B cell (primary cell): ENCODE results near the gene MPC2. TPM values are rescaled to one million over a fixed set of nuclear protein-coding genes. Genes with fewer than 3 reads are reported as not detected.

Experiments
- ATAC-seq: fragments of 200-7000 bp; cut with Tn5 transposase; one replicate; pipeline ENCODE4 v1.10.0; 2021; ENCODE audit warnings: low read depth, mild to moderate bottlenecking, moderate number of reproducible peaks, moderate library complexity
- CTCF ChIA-PET: fragments of 350-600 bp; sonication (Branson Sonifier 250); formaldehyde crosslinking; loops from one replicate; lab custom pipeline; 2021; ENCODE audit warnings: antibody characterized with exemption, inconsistent platforms; lab: Charles Lee
- POLR2A ChIA-PET: fragments of 350-600 bp; sonication (Branson Sonifier 250); formaldehyde crosslinking; loops from one replicate; lab custom pipeline; 2021; ENCODE audit warnings: antibody characterized with exemption; lab: Charles Lee
- DNase-seq: peaks from one replicate; pipeline ENCODE4 v3.0.0; 2013
- H2AFZ ChIP-seq: 2 replicates; pipeline ENCODE4 v1.6.1; 2012; ENCODE audit warnings: mild to moderate bottlenecking, low read depth, low read length; ENCODE audit not compliant: insufficient read depth, poor library complexity, severe bottlenecking
- H3K27ac ChIP-seq, 2 donors: 1 replicate in 1 of 2; 2 replicates in 1 of 2; pipeline ENCODE4 v1.5.1; 2012 to 2013; ENCODE audit warnings: low read length in 2 of 2, mild to moderate bottlenecking in 2 of 2, moderate library complexity in 1 of 2
- H3K27me3 ChIP-seq, 4 experiments: fragments of 200-600 bp in 1 of 4; sonication (generic) in 1 of 4; replicated peaks in 1 of 4; 1 replicate in 2 of 4; 2 replicates in 2 of 4; pipeline versions ENCODE4 v1.6.1 to v1.7.0; 2013 to 2016; ENCODE audit warnings: low read length in 3 of 4, mild to moderate bottlenecking in 2 of 4, mixed read lengths in 1 of 4, moderate library complexity in 1 of 4; ENCODE audit not compliant: insufficient read depth in 4 of 4, control insufficient read depth in 3 of 4; ENCODE audit errors: control extremely low read depth in 1 of 4
- H3K36me3 ChIP-seq, 2 experiments: replicated peaks in 1 of 2; 1 replicate in 1 of 2; 2 replicates in 1 of 2; pipeline versions ENCODE4 v1.6.1 to v1.7.1; 2013; ENCODE audit warnings: low read length in 1 of 2; ENCODE audit not compliant: insufficient read depth in 2 of 2, control insufficient read depth in 1 of 2; ENCODE audit errors: control extremely low read depth in 1 of 2, extremely low read depth in 1 of 2
- H3K4me1 ChIP-seq, 2 donors: fragments of 200-600 bp in 1 of 2; sonication (generic) in 1 of 2; 1 replicate in 1 of 2; 2 replicates in 1 of 2; pipeline versions ENCODE4 v1.5.1 to v1.6.1; 2013 to 2017; ENCODE audit warnings: low read length in 2 of 2; ENCODE audit not compliant: control insufficient read depth in 2 of 2, insufficient read depth in 2 of 2
- H3K4me2 ChIP-seq: replicated peaks from 2 replicates; pipeline ENCODE3; 2012; ENCODE audit warnings: mild to moderate bottlenecking, low read depth, low read length; ENCODE audit not compliant: poor library complexity, severe bottlenecking
- H3K4me3 ChIP-seq, 5 experiments: fragments of 200-600 bp in 1 of 5; sonication (generic) in 1 of 5; 1 replicate in 3 of 5; 2 replicates in 2 of 5; pipeline versions ENCODE4 v1.5.1 to v1.7.0; 2011 to 2016; ENCODE audit warnings: low read length in 4 of 5, mild to moderate bottlenecking in 4 of 5, low read depth in 2 of 5, control low read depth in 1 of 5, moderate library complexity in 1 of 5; ENCODE audit not compliant: insufficient read depth in 1 of 5; ENCODE audit errors: control extremely low read depth in 1 of 5, extremely low read depth in 1 of 5
- H3K79me2 ChIP-seq: fragments of 200-600 bp; sonication (generic); one replicate; pipeline ENCODE4 v1.6.0; 2016; ENCODE audit warnings: low read length; ENCODE audit not compliant: control insufficient read depth, insufficient read depth
- H3K9ac ChIP-seq: fragments of 200-600 bp; sonication (generic); 2 replicates; pipeline ENCODE4 v1.6.1; 2017; ENCODE audit warnings: mild to moderate bottlenecking, low read length, moderate library complexity
- H3K9me3 ChIP-seq, 3 donors: one replicate each; pipeline versions ENCODE4 v1.6.1 to v1.7.1; 2013; ENCODE audit warnings: low read length in 2 of 3; ENCODE audit not compliant: control insufficient read depth in 2 of 3, insufficient read depth in 1 of 3; ENCODE audit errors: control extremely low read depth in 1 of 3
- H4K20me1 ChIP-seq: 2 replicates; pipeline ENCODE4 v1.6.0; 2012; ENCODE audit warnings: mild to moderate bottlenecking, low read length; ENCODE audit not compliant: insufficient read depth, control insufficient read depth, poor library complexity, severe bottlenecking
- H3K27ac Mint-ChIP-seq: one replicate; pipeline ENCODE4 v1.8.0; 2021; ENCODE audit warnings: mixed read lengths
- H3K27me3 Mint-ChIP-seq: one replicate; pipeline ENCODE4 v1.8.0; 2021; ENCODE audit warnings: mixed read lengths
- H3K4me1 Mint-ChIP-seq: one replicate; pipeline ENCODE4 v1.8.0; 2021; ENCODE audit warnings: mixed read lengths
- H3K4me3 Mint-ChIP-seq: one replicate; pipeline ENCODE4 v1.8.0; 2021; ENCODE audit warnings: mixed read lengths
- H3K9me3 Mint-ChIP-seq: one replicate; pipeline ENCODE4 v1.8.0; 2022; ENCODE audit warnings: mixed read lengths; ENCODE audit not compliant: insufficient read depth
- EZH2 ChIP-seq: IDR thresholded peaks from 2 replicates; pipeline ENCODE4 v1.6.1; 2012; ENCODE audit warnings: borderline replicate concordance, low read depth, mild to moderate bottlenecking, moderate library complexity, low read length; ENCODE audit not compliant: insufficient read depth, poor library complexity, severe bottlenecking
- WGBS: methylation state at CpG from one replicate; pipeline ENCODE4 v1.1.5; 2013; ENCODE audit warnings: missing lambda C conversion rate; ENCODE audit not compliant: insufficient coverage; 5-methylcytosine and 5-hydroxymethylcytosine counted together
- intact Hi-C: fragments of 100-400 bp; cut with micrococcal nuclease; formaldehyde crosslinking; loops from one replicate; pipeline ENCODE4 v1.10.0; 2022
- polyA plus RNA-seq: library from polyadenylated mRNA; depleted of rRNA; stranded (reverse); fragments of >200 nt; gene quantifications from 2 replicates; pipeline ENCODE4 v1.2.3, GENCODE V29; 2012
- total RNA-seq, 2 donors: library from RNA; stranded (reverse); fragments of 120-200 nt in 1 of 2; gene quantifications; 1 replicate in 1 of 2; 2 replicates in 1 of 2; pipeline versions ENCODE4 v1.2.3 to v1.2.4, GENCODE V29; 2013 to 2022
- TF ChIP-seq, protein P1 (sequence below): fragments of 200-600 bp; IDR thresholded peaks from one replicate; pipeline ENCODE4 v1.8.0; 2022; ENCODE audit warnings: antibody characterized with exemption, mild to moderate bottlenecking

Gene MPC2
- total and polyA plus RNA-seq, 2 donors (not counting 1 experiment from before 2014, with no cell fraction given) = 16.4 to 17.5 TPM

DNA sequence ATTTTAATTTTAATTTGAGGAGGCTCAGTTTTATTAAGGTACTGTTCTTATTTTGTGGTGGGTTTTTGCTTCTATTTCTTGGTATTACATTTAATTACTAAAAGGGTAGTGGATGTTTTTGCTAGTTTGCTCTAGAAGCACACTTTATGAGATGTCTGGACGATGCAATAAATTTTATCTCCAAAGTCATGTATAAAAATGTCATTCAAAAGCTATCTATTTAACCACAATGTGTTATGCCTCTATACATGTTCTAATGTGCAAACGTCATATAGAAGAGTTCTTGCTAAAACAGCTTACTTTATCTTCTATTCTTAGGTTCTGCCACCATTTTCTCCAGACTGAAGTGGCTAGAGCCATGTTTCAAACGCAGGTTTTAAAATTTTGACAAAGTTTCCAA lies 12.9 kb upstream of the MPC2 start:
- Histone ChIP-seq H3K27ac (no peak overlapping the region), H4K20me1 (peaks cover 24% of the 10 kb centered on the region), H3K4me1 (no peaks in the 10 kb centered on the region), H3K4me3 (no peak overlapping the region), H3K9me3 (no peaks in the 10 kb centered on the region), H3K79me2 (peaks cover 65% of the 10 kb centered on the region), H3K4me2 (no peak overlapping the region), H3K27me3 (no peaks in the 10 kb centered on the region), H3K9ac (no peak overlapping the region), H3K36me3 (peaks cover 0 to 19% of the 10 kb centered on the region in 2 experiments), H2AFZ (no peak overlapping the region)
- Mint-ChIP-seq H3K4me3 (no peak overlapping the region), H3K9me3 (no peaks in the 10 kb centered on the region), H3K4me1 (peaks cover 24% of the 10 kb centered on the region), H3K27ac (no peak overlapping the region), H3K27me3 (no peaks in the 10 kb centered on the region)
- ChIA-PET POLR2A (interaction anchor here (0.8 kb wide), 1 partner anchor 14 kb away, joined by 3 read pairs; no protein-coding TSS in a partner anchor), CTCF (no interaction called here)
- DNase-seq (no peak), ATAC-seq (no peak)
- TF ChIP-seq, protein P1, sequence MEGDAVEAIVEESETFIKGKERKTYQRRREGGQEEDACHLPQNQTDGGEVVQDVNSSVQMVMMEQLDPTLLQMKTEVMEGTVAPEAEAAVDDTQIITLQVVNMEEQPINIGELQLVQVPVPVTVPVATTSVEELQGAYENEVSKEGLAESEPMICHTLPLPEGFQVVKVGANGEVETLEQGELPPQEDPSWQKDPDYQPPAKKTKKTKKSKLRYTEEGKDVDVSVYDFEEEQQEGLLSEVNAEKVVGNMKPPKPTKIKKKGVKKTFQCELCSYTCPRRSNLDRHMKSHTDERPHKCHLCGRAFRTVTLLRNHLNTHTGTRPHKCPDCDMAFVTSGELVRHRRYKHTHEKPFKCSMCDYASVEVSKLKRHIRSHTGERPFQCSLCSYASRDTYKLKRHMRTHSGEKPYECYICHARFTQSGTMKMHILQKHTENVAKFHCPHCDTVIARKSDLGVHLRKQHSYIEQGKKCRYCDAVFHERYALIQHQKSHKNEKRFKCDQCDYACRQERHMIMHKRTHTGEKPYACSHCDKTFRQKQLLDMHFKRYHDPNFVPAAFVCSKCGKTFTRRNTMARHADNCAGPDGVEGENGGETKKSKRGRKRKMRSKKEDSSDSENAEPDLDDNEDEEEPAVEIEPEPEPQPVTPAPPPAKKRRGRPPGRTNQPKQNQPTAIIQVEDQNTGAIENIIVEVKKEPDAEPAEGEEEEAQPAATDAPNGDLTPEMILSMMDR = no peak
- no peak for TF ChIP-seq EZH2
- intact Hi-C loops = no loop called here
- WGBS = 100% methylated on average over 1 of the region's 3 CpGs

DNA sequence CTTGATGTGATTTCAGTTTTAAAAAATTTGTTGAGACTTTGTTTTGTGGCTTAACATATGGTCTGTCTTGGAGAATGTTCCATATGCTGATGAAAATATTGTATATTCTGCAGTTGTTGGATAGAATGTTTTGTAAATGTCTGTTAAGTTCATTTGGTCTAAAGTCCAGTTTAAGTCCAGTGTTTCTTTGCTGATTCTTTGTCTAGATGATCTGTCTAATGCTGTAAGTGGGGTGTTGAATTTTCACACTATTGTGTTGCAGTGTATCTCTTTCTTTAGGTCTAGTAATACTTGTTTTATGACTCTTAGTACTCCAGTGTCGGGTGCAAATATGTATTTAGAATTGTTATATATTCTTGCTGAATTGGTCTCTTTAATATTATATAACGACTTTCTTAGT lies 10.9 kb upstream of the MPC2 start:
- no peak for ATAC-seq
- Histone ChIP-seq H3K4me1 (no peaks in the 10 kb centered on the region), H3K9ac (no peak overlapping the region), H3K79me2 (peaks cover 84% of the 10 kb centered on the region), H4K20me1 (peaks cover 24% of the 10 kb centered on the region), H3K27ac (no peak overlapping the region), H3K36me3 (peaks cover 0 to 5% of the 10 kb centered on the region in 2 experiments), H3K27me3 (no peaks in the 10 kb centered on the region), H3K9me3 (peaks cover 0 to 5% (median 0%) of the 10 kb centered on the region in 3 donors), H2AFZ (no peak overlapping the region), H3K4me2 (no peak overlapping the region), H3K4me3 (no peak overlapping the region)
- Mint-ChIP-seq H3K9me3 (no peaks in the 10 kb centered on the region), H3K4me1 (peaks cover 28% of the 10 kb centered on the region), H3K4me3 (no peak overlapping the region), H3K27me3 (no peaks in the 10 kb centered on the region), H3K27ac (no peak overlapping the region)
- no CpG with 5 or more reads among the region's 2 CpGs for WGBS
- POLR2A ChIA-PET = no interaction called here
- intact Hi-C loops = no loop called here
- CTCF ChIA-PET = no interaction called here
- no peak for DNase-seq
- TF ChIP-seq EZH2 = no peak
- TF ChIP-seq, protein P1 = no peak
